OCI-LY7 (cell line): ENCODE results near the gene ACOXL. TPM values are rescaled to one million over a fixed set of nuclear protein-coding genes. Genes with fewer than 3 reads are reported as not detected.

Source experiments
- BruUV-seq: library from RNA; stranded (reverse); fragments of 400-500 nt; replicated peaks from 2 replicates; lab custom pipeline; 2021; lab: Mats Ljungman, UMichigan
- CTCF ChIA-PET: fragments of 300-600 bp; sonication (Branson Sonifier 250); formaldehyde crosslinking; loops from one replicate; lab custom pipeline; 2022; ENCODE audit warnings: antibody characterized with exemption; ENCODE audit not compliant: unreplicated experiment; lab: Charles Lee
- POLR2A ChIA-PET: fragments of 300-600 bp; sonication (Branson Sonifier 250); formaldehyde crosslinking; loops from one replicate; lab custom pipeline; 2022; ENCODE audit warnings: antibody characterized with exemption; lab: Charles Lee
- DNase-seq: peaks from one replicate; pipeline ENCODE4 v3.0.0-alpha.2; 2015; ENCODE audit warnings: low spot score
- H2AFZ ChIP-seq: fragments of 200-600 bp; sonication (generic), shearing (Covaris generic); 2 replicates; pipeline ENCODE4 v1.6.1; 2014; ENCODE audit warnings: mild to moderate bottlenecking, antibody characterized with exemption, low read length, moderate library complexity
- H3K27ac ChIP-seq: fragments of 200-600 bp; sonication (generic); 2 replicates; pipeline ENCODE4 v1.5.1; 2014; ENCODE audit warnings: mixed run types, low read depth, mild to moderate bottlenecking, moderate library complexity, low read length, inconsistent platforms; ENCODE audit not compliant: poor library complexity, severe bottlenecking
- H3K36me3 ChIP-seq: fragments of 200-600 bp; sonication (generic); 2 replicates; pipeline ENCODE4 v1.6.1; 2014; ENCODE audit warnings: mild to moderate bottlenecking, antibody characterized with exemption, low read length, moderate library complexity, mixed read lengths; ENCODE audit not compliant: insufficient read depth
- H3K4me1 ChIP-seq: fragments of 200-600 bp; sonication (generic); 2 replicates; pipeline ENCODE4 v1.5.1; 2014; ENCODE audit warnings: mild to moderate bottlenecking, low read length; ENCODE audit not compliant: insufficient read depth, poor library complexity, severe bottlenecking
- H3K4me2 ChIP-seq: fragments of 200-600 bp; sonication (generic); 2 replicates; pipeline ENCODE4 v1.6.1; 2014; ENCODE audit warnings: mild to moderate bottlenecking, low read length
- H3K4me3 ChIP-seq: fragments of 200-600 bp; sonication (generic); 2 replicates; pipeline ENCODE4 v1.5.1; 2014; ENCODE audit warnings: mild to moderate bottlenecking, low read depth, low read length; ENCODE audit not compliant: poor library complexity, severe bottlenecking
- H3K79me2 ChIP-seq: fragments of 200-600 bp; sonication (generic); 2 replicates; pipeline ENCODE4 v1.6.1; 2016; ENCODE audit warnings: low read depth, mild to moderate bottlenecking, low read length, moderate library complexity, mixed read lengths; ENCODE audit not compliant: insufficient read depth
- H3K9me2 ChIP-seq: fragments of 200-600 bp; sonication (generic); 2 replicates; pipeline ENCODE4 v1.6.1; 2016; ENCODE audit warnings: mild to moderate bottlenecking, low read length, mixed read lengths; ENCODE audit not compliant: insufficient read depth
- H3K9me3 ChIP-seq: fragments of 200-600 bp; sonication (generic); 2 replicates; pipeline ENCODE4 v1.6.1; 2014; ENCODE audit warnings: mild to moderate bottlenecking, mixed run types, low read length, mixed read lengths
- H4K20me1 ChIP-seq: fragments of 200-600 bp; sonication (generic); 2 replicates; pipeline ENCODE4 v1.6.1; 2014; ENCODE audit warnings: mild to moderate bottlenecking, antibody characterized with exemption, low read length, moderate library complexity, mixed read lengths; ENCODE audit not compliant: insufficient read depth
- EZH2phosphoT487 ChIP-seq: fragments of 200-600 bp; sonication (generic); IDR thresholded peaks from 2 replicates; pipeline ENCODE4 v1.6.1; 2018; ENCODE audit warnings: low read depth, borderline replicate concordance, mild to moderate bottlenecking, mixed run types, antibody characterized with exemption, low read length, moderate library complexity, mixed read lengths
- intact Hi-C: fragments of 100-400 bp; cut with micrococcal nuclease; formaldehyde crosslinking; loops from one replicate; pipeline ENCODE4 v1.10.0; 2022; ENCODE audit not compliant: unreplicated experiment
- total RNA-seq, 2 experiments: library from RNA; depleted of rRNA in 1 of 2; stranded (reverse); fragments of >200 nt in 1 of 2; shearing (Covaris generic) in 1 of 2; gene quantifications; 2 replicates each; pipeline ENCODE4 v1.2.3, GENCODE V29; 2014 to 2022
- TF ChIP-seq, protein P1 (sequence below): fragments of 200-600 bp; sonication (generic); conservative IDR thresholded peaks from 2 replicates; pipeline ENCODE4 v1.5.1; 2014; ENCODE audit warnings: mild to moderate bottlenecking, antibody characterized with exemption, low read length, moderate library complexity, mixed read lengths

The ACOXL gene
- total RNA-seq, 2 experiments from 2014 or later: 1.4 TPM; not detected in 1

DNA sequence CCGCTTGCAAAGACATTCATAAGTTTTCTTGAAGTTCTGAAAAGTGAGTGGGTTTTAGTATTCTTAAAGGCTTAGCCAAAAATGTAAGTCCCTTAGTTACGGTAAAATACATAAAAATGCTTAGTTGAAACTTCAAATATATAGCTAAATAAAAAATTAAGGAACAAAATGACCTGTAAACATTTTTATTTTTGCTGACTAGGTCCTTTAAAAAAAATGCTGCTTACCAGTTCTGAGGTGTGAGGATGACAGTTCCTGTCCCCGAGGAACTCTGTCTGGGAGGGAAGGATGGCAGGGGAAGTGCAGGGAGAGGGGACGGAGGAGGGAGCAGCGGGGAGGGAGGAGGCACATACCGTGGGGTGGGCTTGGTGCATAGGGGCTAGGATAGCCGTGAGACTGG is 285.5 kb downstream of the ACOXL start:
- Histone ChIP-seq H3K27ac (no peak overlapping the region), H3K4me1 (no peaks in the 10 kb centered on the region), H2AFZ (no peak overlapping the region), H3K9me3 (no peaks in the 10 kb centered on the region), H3K79me2 (no peaks in the 10 kb centered on the region), H3K4me2 (no peak overlapping the region), H3K4me3 (no peak overlapping the region), H4K20me1 (no peaks in the 10 kb centered on the region), H3K36me3 (no peaks in the 10 kb centered on the region), H3K9me2 (no peaks in the 10 kb centered on the region)
- POLR2A ChIA-PET: no interaction called here
- BruUV-seq: no TSS peak
- no peak for DNase-seq
- CTCF ChIA-PET: no interaction called here
- TF ChIP-seq, protein P1, sequence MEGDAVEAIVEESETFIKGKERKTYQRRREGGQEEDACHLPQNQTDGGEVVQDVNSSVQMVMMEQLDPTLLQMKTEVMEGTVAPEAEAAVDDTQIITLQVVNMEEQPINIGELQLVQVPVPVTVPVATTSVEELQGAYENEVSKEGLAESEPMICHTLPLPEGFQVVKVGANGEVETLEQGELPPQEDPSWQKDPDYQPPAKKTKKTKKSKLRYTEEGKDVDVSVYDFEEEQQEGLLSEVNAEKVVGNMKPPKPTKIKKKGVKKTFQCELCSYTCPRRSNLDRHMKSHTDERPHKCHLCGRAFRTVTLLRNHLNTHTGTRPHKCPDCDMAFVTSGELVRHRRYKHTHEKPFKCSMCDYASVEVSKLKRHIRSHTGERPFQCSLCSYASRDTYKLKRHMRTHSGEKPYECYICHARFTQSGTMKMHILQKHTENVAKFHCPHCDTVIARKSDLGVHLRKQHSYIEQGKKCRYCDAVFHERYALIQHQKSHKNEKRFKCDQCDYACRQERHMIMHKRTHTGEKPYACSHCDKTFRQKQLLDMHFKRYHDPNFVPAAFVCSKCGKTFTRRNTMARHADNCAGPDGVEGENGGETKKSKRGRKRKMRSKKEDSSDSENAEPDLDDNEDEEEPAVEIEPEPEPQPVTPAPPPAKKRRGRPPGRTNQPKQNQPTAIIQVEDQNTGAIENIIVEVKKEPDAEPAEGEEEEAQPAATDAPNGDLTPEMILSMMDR: no peak
- no peak for TF ChIP-seq EZH2phosphoT487
- intact Hi-C loops: no loop called here

DNA sequence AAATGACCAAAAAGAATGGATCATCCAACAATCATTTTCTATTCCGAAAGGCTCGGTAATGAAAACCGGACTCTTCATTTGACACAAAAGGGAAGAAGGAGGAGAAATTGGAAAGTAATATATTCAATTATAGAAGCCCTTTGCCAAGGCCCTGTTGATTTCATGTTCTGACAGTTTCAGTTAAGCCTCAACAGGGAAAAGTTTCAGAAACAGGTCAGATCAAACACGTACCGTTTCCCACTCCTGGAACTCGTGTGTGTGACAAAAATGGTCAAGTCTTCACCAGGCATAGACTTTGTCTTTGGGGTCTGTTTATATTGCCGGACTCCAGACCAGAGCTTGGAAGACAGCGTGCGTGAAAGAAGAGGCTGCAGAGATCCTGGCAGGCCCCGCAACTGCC is 287.0 kb downstream of the ACOXL start:
- H3K9me2 ChIP-seq: no peaks in the 10 kb centered on the region
- TF ChIP-seq EZH2phosphoT487: no peak
- TF ChIP-seq, protein P1: no peak
- ChIA-PET POLR2A (no interaction called here), CTCF (no interaction called here)
- no peak overlapping the region for H2AFZ ChIP-seq
- intact Hi-C loops: no loop called here
- H3K4me1 ChIP-seq: no peaks in the 10 kb centered on the region
- no peak overlapping the region for H3K4me3 ChIP-seq
- no peaks in the 10 kb centered on the region for H3K9me3 ChIP-seq
- no peaks in the 10 kb centered on the region for H3K79me2 ChIP-seq
- no peaks in the 10 kb centered on the region for H4K20me1 ChIP-seq
- H3K27ac ChIP-seq: no peak overlapping the region
- H3K36me3 ChIP-seq: no peaks in the 10 kb centered on the region
- DNase-seq: no peak
- BruUV-seq: no TSS peak
- H3K4me2 ChIP-seq: no peak overlapping the region

DNA sequence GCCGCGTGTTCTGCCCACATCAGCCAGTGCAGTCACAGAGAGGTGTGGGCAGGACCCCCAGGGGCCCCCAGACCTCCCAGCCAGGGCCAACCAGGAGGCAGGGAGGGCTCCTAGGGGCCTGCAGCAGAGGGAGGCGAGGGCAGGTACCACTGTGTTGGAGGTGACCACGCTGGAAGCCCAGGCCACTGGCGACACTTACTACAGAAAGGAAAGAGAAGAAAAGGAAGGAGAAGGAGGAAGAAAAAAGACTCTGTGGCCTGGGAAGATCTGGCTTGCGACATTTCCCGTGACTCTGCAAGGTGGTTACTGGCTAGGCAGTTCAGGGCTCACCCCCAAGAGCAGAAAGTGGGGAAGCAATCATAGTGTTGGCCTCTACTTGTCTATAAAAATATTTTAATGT is 290.3 kb downstream of the ACOXL start:
- no peak overlapping the region for H2AFZ ChIP-seq
- no peaks in the 10 kb centered on the region for H3K36me3 ChIP-seq
- intact Hi-C loops: no loop called here
- no peaks in the 10 kb centered on the region for H3K79me2 ChIP-seq
- no peak overlapping the region for H3K27ac ChIP-seq
- TF ChIP-seq EZH2phosphoT487: no peak
- TF ChIP-seq, protein P1: no peak
- no peaks in the 10 kb centered on the region for H4K20me1 ChIP-seq
- ChIA-PET CTCF (no interaction called here), POLR2A (no interaction called here)
- H3K4me1 ChIP-seq: no peaks in the 10 kb centered on the region
- no peaks in the 10 kb centered on the region for H3K9me3 ChIP-seq
- no peak overlapping the region for H3K4me2 ChIP-seq
- no peak for DNase-seq
- no peak overlapping the region for H3K4me3 ChIP-seq
- H3K9me2 ChIP-seq: no peaks in the 10 kb centered on the region
- BruUV-seq: no TSS peak
